Esophagus squamous epithelium (tissue), 4 donors: ENCODE results near the gene DAPK2.

Experiments used
- CTCF ChIP-seq, 6 experiments: fragments of 450-650 bp in 4 of 6; fragments of 200-600 bp in 2 of 6; sonication (generic) in 2 of 6; IDR thresholded peaks; one replicate each; pipeline ENCODE4 v1.5.1; 2016 to 2019; ENCODE audit warnings: antibody characterized with exemption in 6 of 6, mild to moderate bottlenecking in 4 of 6, moderate library complexity in 4 of 6
- POLR2A ChIP-seq, 4 donors: fragments of 450-650 bp; IDR thresholded peaks; one replicate each; pipeline ENCODE4 v1.6.1; 2017; ENCODE audit warnings: antibody characterized with exemption in 4 of 4, mild to moderate bottlenecking in 4 of 4, moderate library complexity in 3 of 4

DNA sequence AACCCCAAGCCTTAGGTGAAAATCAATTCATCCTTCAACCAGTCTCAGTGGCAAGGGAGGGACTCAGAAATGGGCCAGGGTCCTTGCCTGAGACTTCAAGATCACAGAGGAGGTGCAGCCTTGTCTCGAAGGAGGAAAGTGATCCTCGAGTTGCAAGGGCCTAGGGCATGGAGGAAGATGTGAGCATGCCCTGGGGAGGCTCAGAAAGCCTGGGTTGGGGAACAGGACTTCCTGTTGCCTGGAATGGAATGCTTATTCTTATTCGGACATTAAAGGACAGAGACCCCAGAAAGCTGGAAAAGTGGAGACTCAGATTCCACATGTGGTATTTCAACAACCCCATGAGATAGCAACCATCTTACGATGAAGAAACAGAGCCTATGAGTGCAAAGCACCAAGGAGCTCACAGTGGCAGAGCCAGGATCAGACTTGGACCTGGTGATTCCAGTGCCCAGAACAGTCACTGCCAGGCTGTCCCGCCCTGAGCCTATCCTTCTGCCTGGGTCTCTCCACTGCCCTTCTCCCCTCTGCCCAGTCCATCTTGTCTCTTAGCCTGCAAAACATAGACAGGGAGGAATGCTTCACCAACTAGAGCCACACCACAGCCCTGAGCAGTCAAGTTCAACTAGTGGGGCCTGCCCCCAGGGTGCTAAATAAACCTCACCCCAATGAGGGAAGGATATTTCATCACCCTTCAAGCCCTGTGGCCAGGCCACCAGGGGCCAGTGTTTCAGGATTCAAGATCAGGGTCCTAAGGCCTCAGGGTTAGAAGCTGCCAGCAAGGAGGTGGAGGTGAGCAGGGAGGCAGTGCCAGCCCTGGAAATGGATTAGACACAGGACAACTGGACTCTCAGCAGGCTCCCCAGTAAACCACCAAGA is 21.9 kb downstream of the DAPK2 start:
- TF ChIP-seq POLR2A (IDR thresholded peaks at IDR 0.05) (no peak), CTCF (IDR thresholded peaks at IDR 0.05) (no peak)
